Measurements from ENCODE around the gene SYN1. TPM values are rescaled to one million over a fixed set of nuclear protein-coding genes. Genes with fewer than 3 reads are reported as not detected.

SYN1 gene
- total RNA-seq, 1 experiment from 2014 or later: 0.04 TPM

DNA sequence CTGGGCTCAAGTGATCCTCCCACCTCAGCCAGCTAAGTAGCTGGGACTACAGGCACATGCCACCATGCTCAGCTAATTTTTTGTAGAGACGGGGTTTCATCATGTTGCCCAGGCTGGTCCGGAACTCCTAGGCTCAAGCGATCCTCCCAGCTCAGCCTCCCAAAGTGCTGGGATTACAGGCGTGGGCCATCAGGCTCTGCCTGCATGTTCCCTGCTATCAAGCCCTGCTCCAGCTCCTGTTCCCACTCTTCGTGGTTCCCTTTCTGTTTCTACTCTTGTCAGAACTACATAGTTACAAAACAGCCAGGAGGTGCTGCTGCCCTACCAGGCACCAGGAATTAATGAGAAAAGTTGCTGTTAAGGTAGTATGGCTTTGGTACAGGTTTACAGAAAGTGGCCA is 28.7 kb downstream of the SYN1 start:
- no peak overlapping the region for H3K4me3 ChIP-seq

DNA sequence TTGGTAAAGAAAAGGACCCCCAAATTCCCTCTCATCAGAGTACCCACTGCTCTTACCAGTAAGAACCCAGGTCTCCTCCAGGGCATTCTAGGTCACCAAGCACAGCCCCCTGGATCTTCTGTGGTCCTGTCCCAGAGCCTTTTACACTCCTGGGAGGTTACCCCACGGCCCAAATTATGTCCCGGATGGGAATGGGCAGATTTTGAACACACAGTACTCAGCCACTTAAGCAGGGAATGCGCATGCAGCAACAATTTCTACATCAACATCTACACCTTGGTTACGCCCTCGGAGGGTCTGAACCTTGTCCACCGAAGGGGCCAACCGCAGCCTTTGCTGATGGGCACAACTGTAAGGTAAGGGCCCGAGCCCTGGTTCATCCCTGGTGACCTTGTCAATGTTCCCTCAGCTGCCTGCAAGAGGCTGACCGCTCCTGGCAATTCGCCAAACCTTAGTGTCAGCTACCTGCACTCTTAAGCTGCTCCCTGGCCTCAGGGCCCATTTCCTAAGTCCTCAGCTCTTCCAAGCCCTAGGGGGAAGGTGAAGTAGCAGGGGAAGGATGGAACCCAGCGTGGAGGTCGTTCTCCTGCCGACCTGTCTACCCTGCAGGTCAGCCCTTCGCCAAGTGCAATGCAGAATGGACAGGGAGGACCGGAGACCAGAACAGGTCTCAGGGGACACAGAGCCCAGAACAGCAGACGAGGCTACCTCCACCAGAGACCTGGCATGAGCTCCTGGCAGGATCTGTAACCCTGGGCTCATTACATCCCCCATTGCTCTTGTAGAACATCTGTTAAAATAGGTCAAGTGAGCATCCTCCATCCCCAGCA is 31.5 kb downstream of the SYN1 start:
- Histone ChIP-seq H3K4me3 (no peak overlapping the region), H3K27ac (no peak overlapping the region), H3K27me3 (no peaks in the 10 kb centered on the region), H3K9me3 (replicated peaks) (no peaks in the 10 kb centered on the region), H3K36me3 (no peaks in the 10 kb centered on the region), H3K4me1 (no peaks in the 10 kb centered on the region)
- DNase-seq: no peak

More for the DNA sequence above, 28.7 kb downstream of the SYN1 start:
- H3K27ac ChIP-seq: no peak overlapping the region
- no peak for DNase-seq
- H3K27me3 ChIP-seq: no peaks in the 10 kb centered on the region
- H3K4me1 ChIP-seq: no peaks in the 10 kb centered on the region
- no peaks in the 10 kb centered on the region for H3K9me3 ChIP-seq (replicated peaks)
- no peaks in the 10 kb centered on the region for H3K36me3 ChIP-seq

DNA sequence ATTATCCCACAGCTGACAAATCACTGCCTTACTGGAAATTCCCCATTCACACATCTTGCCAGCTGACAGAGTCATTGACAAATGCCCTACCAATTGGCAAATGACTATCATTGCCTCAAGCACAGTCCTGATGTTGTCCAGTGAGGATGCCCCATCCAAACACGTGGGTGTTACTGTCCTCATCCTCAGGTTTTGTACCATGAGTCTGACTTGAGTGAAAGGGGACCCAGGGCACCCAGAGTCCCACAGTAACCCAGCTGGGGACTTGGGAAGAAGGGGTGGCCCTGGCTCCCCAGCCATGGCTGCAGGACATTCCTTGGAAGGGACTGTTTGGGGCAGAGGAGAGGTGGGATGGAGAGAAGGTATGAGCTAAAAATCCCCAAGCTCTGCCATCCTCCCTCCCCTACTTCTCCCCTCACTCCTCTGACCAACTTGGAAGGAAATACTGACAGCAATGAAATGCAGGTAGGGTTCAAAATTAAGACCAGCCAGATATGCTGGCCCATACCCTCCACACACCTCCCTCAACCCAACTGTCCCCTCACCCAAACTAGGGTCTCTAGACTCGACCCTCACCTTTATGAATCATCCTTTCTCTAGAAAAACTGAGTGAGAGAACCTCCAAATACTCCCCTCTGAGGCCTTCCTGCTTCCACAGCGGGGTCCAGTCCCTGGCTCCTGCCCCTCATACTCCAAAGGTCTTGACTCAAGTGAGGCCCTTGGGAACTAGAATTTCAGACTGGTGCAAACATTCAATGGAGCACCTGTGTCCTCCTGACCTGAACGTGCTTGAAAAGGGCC is 32.4 kb downstream of the SYN1 start:
- no peak for DNase-seq
- H3K9me3 ChIP-seq (replicated peaks): no peaks in the 10 kb centered on the region
- no peaks in the 10 kb centered on the region for H3K27me3 ChIP-seq
- no peak overlapping the region for H3K27ac ChIP-seq
- no peak overlapping the region for H3K4me3 ChIP-seq
- no peaks in the 10 kb centered on the region for H3K4me1 ChIP-seq
- H3K36me3 ChIP-seq: no peaks in the 10 kb centered on the region

DNA sequence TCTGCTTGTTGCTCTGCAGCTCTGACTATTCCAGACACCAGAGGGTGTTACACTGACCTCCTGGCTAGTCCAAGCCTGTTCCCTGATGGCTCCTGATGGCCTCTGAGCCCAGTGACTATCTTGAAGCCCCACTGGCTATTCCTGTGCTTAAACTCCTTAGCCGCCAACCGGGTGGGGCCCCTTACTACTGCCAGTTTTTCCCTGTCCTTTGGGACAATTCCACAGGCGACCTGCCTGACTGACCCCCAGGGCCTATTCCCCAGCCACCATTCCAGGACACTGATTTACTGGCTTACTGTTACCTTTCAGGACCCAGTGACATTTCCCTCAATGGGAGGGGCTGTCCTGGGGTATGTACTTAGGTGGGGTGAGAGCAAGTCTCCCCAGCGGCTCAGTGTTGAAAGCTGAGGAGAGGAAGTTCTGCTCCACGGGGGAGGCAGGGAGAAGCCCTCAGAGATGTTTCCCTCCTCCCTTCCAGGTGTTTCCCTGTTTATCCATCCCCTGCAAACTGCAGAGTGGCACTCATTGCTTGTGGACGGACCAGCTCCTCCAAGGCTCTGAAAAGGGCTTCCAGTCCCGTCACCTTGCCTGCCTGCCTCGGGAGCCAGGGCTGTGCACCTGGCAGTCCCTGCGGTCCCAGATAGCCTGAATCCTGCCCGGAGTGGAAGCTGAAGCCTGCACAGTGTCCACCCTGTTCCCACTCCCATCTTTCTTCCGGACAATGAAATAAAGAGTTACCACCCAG is 33.4 kb downstream of the SYN1 start:
- no peaks in the 10 kb centered on the region for H3K27me3 ChIP-seq
- H3K4me3 ChIP-seq: no peak overlapping the region
- DNase-seq: no peak
- H3K9me3 ChIP-seq (replicated peaks): no peaks in the 10 kb centered on the region
- H3K36me3 ChIP-seq: no peaks in the 10 kb centered on the region
- no peaks in the 10 kb centered on the region for H3K4me1 ChIP-seq
- no peak overlapping the region for H3K27ac ChIP-seq

DNA sequence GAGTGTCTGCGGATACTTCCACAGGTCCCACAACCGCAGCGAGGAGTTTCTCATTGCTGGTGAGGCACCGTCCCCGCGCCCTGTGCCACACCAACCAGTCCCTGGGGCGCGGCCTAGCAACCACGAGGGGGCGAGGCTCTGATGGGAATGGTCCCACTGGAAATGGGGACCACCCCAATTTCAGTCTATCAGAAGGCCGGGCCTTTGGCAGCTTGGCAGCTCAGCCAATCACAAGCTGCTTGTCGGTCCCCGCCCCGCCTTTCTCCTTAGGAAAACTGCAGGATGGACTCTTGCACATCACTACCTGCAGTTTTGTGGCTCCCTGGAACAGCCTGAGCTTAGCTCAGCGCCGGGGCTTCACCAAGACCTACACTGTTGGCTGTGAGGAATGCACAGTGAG is 34.4 kb downstream of the SYN1 start:
- no peaks in the 10 kb centered on the region for H3K36me3 ChIP-seq
- DNase-seq: no peak
- H3K9me3 ChIP-seq (replicated peaks): no peaks in the 10 kb centered on the region
- H3K27me3 ChIP-seq: no peaks in the 10 kb centered on the region
- H3K4me3 ChIP-seq: no peak overlapping the region
- H3K27ac ChIP-seq: no peak overlapping the region
- no peaks in the 10 kb centered on the region for H3K4me1 ChIP-seq

DNA sequence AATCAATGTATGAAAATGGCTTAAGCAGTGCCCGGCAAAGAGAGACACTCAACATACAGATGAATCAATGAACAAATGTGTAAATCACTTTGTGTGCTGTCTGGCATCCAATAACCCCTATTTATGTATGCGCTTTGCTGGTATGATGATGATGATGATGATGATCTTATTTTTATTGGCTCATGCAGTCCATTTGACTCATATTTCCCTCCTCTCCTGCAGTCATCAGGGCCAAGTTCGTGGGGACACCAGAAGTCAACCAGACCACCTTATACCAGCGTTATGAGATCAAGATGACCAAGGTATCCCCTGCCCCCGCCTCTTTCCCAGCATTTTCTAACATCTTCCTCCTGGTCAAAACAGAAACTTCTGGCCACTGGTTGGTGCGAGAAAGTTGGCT is 34.9 kb downstream of the SYN1 start:
- Histone ChIP-seq H3K27ac (no peak overlapping the region), H3K27me3 (no peaks in the 10 kb centered on the region), H3K4me3 (no peak overlapping the region), H3K4me1 (no peaks in the 10 kb centered on the region), H3K36me3 (no peaks in the 10 kb centered on the region), H3K9me3 (replicated peaks) (no peaks in the 10 kb centered on the region)
- DNase-seq: no peak

DNA sequence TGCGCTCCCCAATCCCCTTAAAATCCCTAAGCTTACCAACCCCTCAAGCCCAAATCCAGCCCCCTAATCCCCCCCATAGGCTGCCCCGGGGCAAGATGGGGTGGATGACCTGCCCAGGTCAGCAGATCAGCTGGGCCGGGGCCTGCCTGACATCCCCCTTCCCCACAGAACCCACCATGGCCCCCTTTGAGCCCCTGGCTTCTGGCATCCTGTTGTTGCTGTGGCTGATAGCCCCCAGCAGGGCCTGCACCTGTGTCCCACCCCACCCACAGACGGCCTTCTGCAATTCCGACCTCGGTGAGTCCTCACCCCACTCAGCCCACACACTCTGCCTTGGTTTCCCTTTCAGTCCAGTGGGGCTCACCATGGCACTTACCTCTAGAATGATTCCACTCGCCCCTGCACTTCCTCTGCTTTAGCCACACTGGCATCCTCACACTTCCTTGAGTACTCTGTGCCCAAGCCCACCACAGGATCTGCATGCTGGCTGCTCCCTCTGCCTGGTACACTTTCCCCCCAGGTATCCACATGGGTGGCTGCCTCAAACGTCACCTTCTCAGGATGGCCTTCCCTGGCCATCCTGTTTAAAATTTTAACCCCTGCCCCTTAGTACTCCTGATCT is 36.3 kb downstream of the SYN1 start:
- no peak overlapping the region for H3K27ac ChIP-seq

DNA sequence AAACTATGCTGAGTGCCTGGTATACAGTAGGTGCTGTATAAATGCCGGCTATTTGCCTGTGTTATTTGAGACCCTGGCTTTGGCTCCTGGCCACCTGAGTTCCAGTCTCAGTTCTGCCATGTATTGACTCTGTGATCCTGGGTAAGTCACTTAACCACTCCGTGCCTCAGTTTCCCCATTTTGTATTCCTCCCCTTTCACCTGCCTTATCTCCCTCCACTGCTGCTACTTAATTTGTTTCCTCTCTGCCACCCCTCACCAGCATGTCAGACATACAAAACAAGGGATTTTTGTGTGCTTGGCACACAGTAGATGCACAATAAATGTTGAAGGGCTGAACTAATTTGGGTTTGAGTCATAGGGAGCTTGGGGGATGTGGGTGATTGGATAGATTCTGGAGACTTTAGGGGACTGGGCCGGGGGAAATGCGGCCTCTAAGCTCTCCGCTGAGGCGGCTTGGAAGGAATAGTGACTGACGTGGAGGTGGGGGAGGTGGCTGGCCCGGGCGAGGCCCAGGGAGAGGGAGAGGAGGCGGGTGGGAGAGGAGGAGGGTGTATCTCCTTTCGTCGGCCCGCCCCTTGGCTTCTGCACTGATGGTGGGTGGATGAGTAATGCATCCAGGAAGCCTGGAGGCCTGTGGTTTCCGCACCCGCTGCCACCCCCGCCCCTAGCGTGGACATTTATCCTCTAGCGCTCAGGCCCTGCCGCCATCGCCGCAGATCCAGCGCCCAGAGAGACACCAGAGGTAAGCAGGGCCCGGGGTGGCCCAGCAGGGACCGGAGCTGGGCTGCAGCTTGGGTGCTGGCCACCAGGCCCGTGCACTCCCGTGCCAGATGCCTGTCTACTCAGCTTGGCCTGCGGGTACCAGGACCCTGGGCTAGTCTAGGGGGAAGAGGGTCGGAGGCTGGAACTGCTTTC is 37.7 kb downstream of the SYN1 start, which contains the start of gene TIMP1:
TSS of gene TIMP1 (plus strand) at position 706 of the 917 bp plus-strand sequence. CDS start 980 bp downstream, outside the sequence.
- DNase-seq: peak; percentile 86 to 90
- Histone ChIP-seq H3K27ac (peak within 1 kb of the TSS; percentile 72), H3K9me3 (replicated peaks) (no peaks in the 10 kb centered on the region)

More for the DNA sequence above, 36.3 kb downstream of the SYN1 start:
- H3K9me3 ChIP-seq (replicated peaks): no peaks in the 10 kb centered on the region
- H3K27me3 ChIP-seq: no peaks in the 10 kb centered on the region
- no peaks in the 10 kb centered on the region for H3K36me3 ChIP-seq
- no peak for DNase-seq
- no peak overlapping the region for H3K4me3 ChIP-seq
- no peaks in the 10 kb centered on the region for H3K4me1 ChIP-seq

DNA sequence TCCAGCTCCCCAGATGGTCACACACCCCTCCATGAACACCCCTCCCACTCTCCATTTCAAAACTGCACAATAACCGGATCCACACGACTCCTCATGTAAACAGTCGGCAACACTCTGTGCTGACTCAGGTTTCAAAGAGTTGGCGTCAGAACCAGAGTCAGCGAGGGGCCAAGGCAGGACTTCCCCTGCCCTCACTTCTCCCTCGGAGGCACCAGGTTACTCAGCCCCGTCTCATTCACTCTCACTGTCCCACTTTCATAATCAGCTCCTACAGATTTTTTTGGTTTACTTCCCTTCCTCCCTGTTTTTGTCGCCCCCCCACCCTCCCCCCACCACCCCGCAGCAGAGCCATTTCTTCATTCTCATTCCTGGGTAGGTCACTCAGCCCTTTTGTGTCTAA is 40.1 kb downstream of the SYN1 start:
- DNase-seq: no peak
- no peak overlapping the region for H3K27ac ChIP-seq

More for the DNA sequence above, 37.7 kb downstream of the SYN1 start, which contains the start of gene TIMP1:
- Histone ChIP-seq H3K36me3 (no peaks in the 10 kb centered on the region), H3K4me3 (peak within 1 kb of the TSS; percentile 70), H3K4me1 (no peaks in the 10 kb centered on the region), H3K27me3 (no peaks in the 10 kb centered on the region)

DNA sequence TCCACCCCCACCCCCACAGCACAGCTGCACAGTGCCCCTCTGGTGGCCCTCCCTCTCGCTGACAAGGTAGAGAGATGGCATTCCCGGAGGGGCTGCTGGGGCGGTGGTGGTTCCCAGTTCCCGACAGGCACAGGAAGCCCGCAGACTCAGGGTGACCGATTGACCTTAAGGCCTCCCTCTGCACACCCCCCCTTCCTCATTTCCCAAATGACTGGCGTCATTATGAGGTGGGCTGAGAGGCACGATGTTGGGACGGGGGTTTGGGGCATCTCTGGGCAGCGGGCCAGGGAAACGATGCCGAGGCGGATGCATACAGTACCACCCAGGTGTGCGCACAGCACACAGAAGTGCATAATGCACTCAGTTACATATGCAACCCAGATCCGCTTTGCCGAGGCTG is 41.0 kb downstream of the SYN1 start:
- DNase-seq: peak in 1 of 2 experiments; percentile 11
- no peak overlapping the region for H3K27ac ChIP-seq
- no peaks in the 10 kb centered on the region for H3K9me3 ChIP-seq (replicated peaks)
- H3K4me3 ChIP-seq: no peak overlapping the region
- no peaks in the 10 kb centered on the region for H3K27me3 ChIP-seq
- no peaks in the 10 kb centered on the region for H3K4me1 ChIP-seq
- H3K36me3 ChIP-seq: no peaks in the 10 kb centered on the region

More for the DNA sequence above, 40.1 kb downstream of the SYN1 start:
- Histone ChIP-seq H3K4me1 (no peaks in the 10 kb centered on the region), H3K36me3 (no peaks in the 10 kb centered on the region), H3K9me3 (replicated peaks) (no peaks in the 10 kb centered on the region), H3K4me3 (no peak overlapping the region), H3K27me3 (no peaks in the 10 kb centered on the region)

DNA sequence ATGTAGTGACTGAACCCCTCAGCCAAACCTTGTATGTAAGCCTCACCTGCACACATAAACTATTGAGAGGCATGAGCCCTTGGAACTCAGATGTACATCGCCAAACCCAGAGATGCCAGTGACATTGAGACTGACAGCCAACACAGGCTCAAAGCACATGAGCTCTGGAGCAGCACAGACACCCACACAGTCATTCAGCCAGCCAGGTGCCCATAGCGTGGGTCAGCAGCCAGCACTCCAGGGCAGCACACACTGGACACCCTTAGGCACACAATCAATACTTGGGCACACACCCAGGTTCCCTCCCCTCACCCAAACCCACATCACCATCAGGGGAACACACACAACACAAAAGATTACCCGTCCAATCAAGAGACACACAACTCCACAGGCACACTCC is 41.8 kb downstream of the SYN1 start:
- Histone ChIP-seq H3K36me3 (no peaks in the 10 kb centered on the region), H3K27ac (no peak overlapping the region), H3K9me3 (replicated peaks) (no peaks in the 10 kb centered on the region), H3K27me3 (no peaks in the 10 kb centered on the region), H3K4me3 (no peak overlapping the region), H3K4me1 (no peaks in the 10 kb centered on the region)
- DNase-seq: no peak

DNA sequence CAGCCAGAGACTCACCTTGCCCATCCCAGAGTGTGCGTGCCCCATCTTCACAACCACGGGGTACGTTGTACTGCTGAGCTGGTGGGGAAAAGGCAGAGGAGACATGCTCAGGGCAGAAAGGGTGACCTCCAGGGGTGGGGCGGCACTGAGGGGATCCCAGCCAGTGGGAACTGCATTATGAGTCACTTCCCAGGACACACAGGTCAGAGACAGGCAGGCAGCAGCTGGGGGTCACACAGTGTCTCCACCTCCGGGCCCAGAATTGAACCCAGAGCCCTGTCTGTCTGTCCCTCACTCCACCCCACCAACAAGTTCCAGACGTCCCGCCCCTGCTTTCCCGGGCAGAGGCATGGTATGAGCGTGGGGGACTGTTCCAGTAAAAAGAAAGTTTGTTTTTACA is 42.2 kb downstream of the SYN1 start:
- no peak overlapping the region for H3K27ac ChIP-seq
- no peaks in the 10 kb centered on the region for H3K27me3 ChIP-seq
- no peaks in the 10 kb centered on the region for H3K36me3 ChIP-seq
- peak in 1 of 2 experiments; percentile 3 for DNase-seq
- H3K4me1 ChIP-seq: no peaks in the 10 kb centered on the region
- H3K9me3 ChIP-seq (replicated peaks): no peaks in the 10 kb centered on the region
- no peak overlapping the region for H3K4me3 ChIP-seq

DNA sequence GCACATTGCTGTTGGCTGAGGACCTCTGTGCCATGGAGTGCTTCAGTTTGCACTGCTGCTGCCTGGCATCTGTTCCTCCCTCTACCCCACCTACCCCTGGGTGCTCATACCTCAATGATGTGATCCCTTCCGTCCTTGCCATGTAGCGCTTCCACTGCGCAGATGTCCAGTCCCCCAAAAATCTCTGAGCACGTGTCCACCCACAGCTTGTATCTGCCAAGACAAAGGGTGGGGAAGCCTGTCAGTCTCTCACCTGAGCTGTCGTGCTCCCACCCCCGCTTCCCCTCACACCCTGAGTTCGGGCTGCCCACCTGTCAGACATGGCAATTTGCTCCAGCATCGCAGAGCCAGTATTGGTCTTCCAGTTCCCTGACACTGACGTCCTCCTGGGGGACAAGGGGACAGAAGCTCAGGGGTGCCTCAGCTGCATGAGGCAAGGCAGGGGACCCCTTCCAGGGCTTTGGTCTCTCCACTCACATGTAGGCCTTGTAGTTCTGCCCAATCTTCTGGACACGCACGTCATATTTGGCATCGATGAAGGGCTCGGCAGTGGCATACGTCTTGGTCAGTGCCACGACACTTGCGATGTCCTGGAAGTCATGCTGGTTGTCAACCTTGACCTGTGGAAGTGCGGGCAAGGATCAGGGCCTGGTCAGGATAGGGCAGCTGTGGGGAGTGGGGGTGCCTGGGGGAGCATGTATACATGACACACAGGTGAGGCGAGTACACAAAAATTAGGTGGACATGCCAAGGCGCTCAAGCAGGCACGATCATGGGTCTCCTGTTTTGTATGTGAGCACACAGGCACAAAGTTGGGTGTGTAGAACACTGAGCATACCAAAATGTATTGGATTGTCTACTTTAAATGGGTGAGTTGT is 43.4 kb downstream of the SYN1 start:
- Histone ChIP-seq H3K27ac (no peak overlapping the region), H3K4me1 (no peaks in the 10 kb centered on the region), H3K36me3 (no peaks in the 10 kb centered on the region), H3K27me3 (no peaks in the 10 kb centered on the region), H3K9me3 (replicated peaks) (no peaks in the 10 kb centered on the region), H3K4me3 (no peak overlapping the region)
- DNase-seq: no peak
